BE2C (cell line): ENCODE data around the gene RUFY4.

ENCODE experiments used
- DNase-seq: peaks from one replicate; pipeline ENCODE4 v3.0.0-alpha.2; 2020
- H3K27me3 ChIP-seq: fragments of 250-450 bp; sonication (Bioruptor Pico); 2 replicates; pipeline ENCODE4 v1.5.1; 2020; ENCODE audit warnings: mild to moderate bottlenecking
- H3K36me3 ChIP-seq: fragments of 250-450 bp; sonication (Bioruptor Pico); 2 replicates; pipeline ENCODE4 v1.5.1; 2020; ENCODE audit warnings: mild to moderate bottlenecking
- H3K4me1 ChIP-seq: fragments of 250-450 bp; sonication (Bioruptor Pico); 2 replicates; pipeline ENCODE4 v1.5.1; 2020
- H3K4me3 ChIP-seq: 2 replicates; pipeline ENCODE4 v1.5.1; 2011; ENCODE audit warnings: low read depth, low read length
- H3K9me3 ChIP-seq: fragments of 250-450 bp; sonication (Bioruptor Pico); 2 replicates; pipeline ENCODE4 v1.5.1; 2020
- CTCF ChIP-seq: IDR thresholded peaks from 2 replicates; pipeline ENCODE4 v1.5.1; 2012; ENCODE audit warnings: mild to moderate bottlenecking, low read depth, low read length

RUFY4 gene

GRCh38 chr2:218046238-218046637 lies 22.8 kb upstream of the RUFY4 start:
- Histone ChIP-seq H3K27me3 (no peaks in the 10 kb centered on the region), H3K36me3 (no peaks in the 10 kb centered on the region), H3K4me1 (no peaks in the 10 kb centered on the region), H3K9me3 (no peaks in the 10 kb centered on the region), H3K4me3 (no peak overlapping the region)
- no peak for TF ChIP-seq CTCF
- no peak for DNase-seq

- Histone ChIP-seq H3K36me3 (no peaks in the 10 kb centered on the region), H3K4me3 (no peak overlapping the region), H3K9me3 (no peaks in the 10 kb centered on the region), H3K27me3 (no peaks in the 10 kb centered on the region), H3K4me1 (no peaks in the 10 kb centered on the region)
- TF ChIP-seq CTCF: no peak
- DNase-seq: no peak
Observed at GRCh38 chr2:218047536-218048225, 21.4 kb upstream of the RUFY4 start.

GRCh38 chr2:218051903-218052302 lies 17.1 kb upstream of the RUFY4 start:
- no peaks in the 10 kb centered on the region for H3K4me1 ChIP-seq
- H3K27me3 ChIP-seq: no peaks in the 10 kb centered on the region
- no peak for DNase-seq
- H3K4me3 ChIP-seq: no peak overlapping the region
- no peaks in the 10 kb centered on the region for H3K9me3 ChIP-seq
- no peak for TF ChIP-seq CTCF
- no peaks in the 10 kb centered on the region for H3K36me3 ChIP-seq

GRCh38 chr2:218059289-218059688 lies 9.8 kb upstream of the RUFY4 start:
- Histone ChIP-seq H3K4me1 (no peaks in the 10 kb centered on the region), H3K27me3 (no peaks in the 10 kb centered on the region), H3K9me3 (no peaks in the 10 kb centered on the region), H3K36me3 (no peaks in the 10 kb centered on the region), H3K4me3 (no peak overlapping the region)
- no peak for DNase-seq
- TF ChIP-seq CTCF: no peak

- no peaks in the 10 kb centered on the region for H3K4me1 ChIP-seq
- H3K4me3 ChIP-seq: no peak overlapping the region
- DNase-seq: no peak
- no peaks in the 10 kb centered on the region for H3K9me3 ChIP-seq
- no peak for TF ChIP-seq CTCF
- no peaks in the 10 kb centered on the region for H3K27me3 ChIP-seq
- no peaks in the 10 kb centered on the region for H3K36me3 ChIP-seq
Observed at GRCh38 chr2:218060118-218060517, 8.9 kb upstream of the RUFY4 start.

GRCh38 chr2:218060950-218061660 lies 7.9 kb upstream of the RUFY4 start:
- TF ChIP-seq CTCF: no peak
- Histone ChIP-seq H3K27me3 (no peaks in the 10 kb centered on the region), H3K9me3 (no peaks in the 10 kb centered on the region), H3K4me1 (no peaks in the 10 kb centered on the region), H3K36me3 (no peaks in the 10 kb centered on the region), H3K4me3 (no peak overlapping the region)
- no peak for DNase-seq
